HepG2 (cell line): ENCODE measurements around the gene ATP6V0E1.

Experiments used
- EZH2 ChIP-seq: conservative IDR thresholded peaks from 2 replicates; pipeline ENCODE4 v1.6.1; 2012; ENCODE audit warnings: mild to moderate bottlenecking, low read depth, low read length, moderate library complexity
- FOSL2 ChIP-seq: sonication (generic); formaldehyde crosslinking; IDR thresholded peaks from 2 replicates; pipeline ENCODE4 v1.4.0; 2020; ENCODE audit warnings: missing genetic modification reagents
- HNRNPLL ChIP-seq: fragments of 200-400 bp; formaldehyde crosslinking; IDR thresholded peaks from 2 replicates; pipeline ENCODE4 v1.6.1; 2017; ENCODE audit warnings: mild to moderate bottlenecking, low read depth, low read length; ENCODE audit not compliant: poor library complexity, severe bottlenecking
- MXI1 ChIP-seq: IDR thresholded peaks from 3 replicates; pipeline ENCODE4 v1.6.1; 2012; ENCODE audit warnings: low read depth, low read length, inconsistent platforms, borderline replicate concordance
- POLR2A ChIP-seq, 2 experiments: IDR thresholded peaks; 2 replicates each; pipeline ENCODE4 v1.6.1; 2011; ENCODE audit warnings: low read depth in 2 of 2, low read length in 2 of 2, mild to moderate bottlenecking in 1 of 2, moderate library complexity in 1 of 2; ENCODE audit not compliant: insufficient read depth in 1 of 2
- ZNF776 ChIP-seq: sonication (generic); formaldehyde crosslinking; IDR thresholded peaks from 2 replicates; pipeline ENCODE4 v1.4.0; 2020; ENCODE audit warnings: mild to moderate bottlenecking, missing genetic modification reagents
- TF ChIP-seq, protein P1 (sequence below): sonication (generic); formaldehyde crosslinking; IDR thresholded peaks from 2 replicates; pipeline ENCODE4 v1.5.0; 2020; ENCODE audit warnings: mild to moderate bottlenecking, missing genetic modification reagents, moderate library complexity

DNA sequence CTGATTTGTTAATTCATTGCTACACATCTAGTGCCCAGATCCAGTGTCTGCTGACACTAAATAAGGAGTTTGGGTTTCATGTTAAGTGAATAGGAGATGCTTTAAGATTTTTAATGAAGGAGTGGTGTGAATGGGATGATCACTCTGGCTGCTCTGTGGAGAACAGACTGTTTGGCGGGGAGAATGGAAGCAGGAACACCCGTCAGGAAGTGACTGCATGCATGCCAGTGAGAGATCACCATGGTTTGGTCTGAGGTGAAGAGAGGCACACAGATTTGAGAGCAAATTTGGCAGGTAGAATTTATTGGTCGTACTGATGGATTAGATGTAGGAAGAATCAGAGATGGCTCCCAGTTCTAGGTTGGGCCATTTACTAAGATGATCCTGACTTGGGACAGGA lies 19.8 kb downstream of the ATP6V0E1 start:
- TF ChIP-seq HNRNPLL (no peak), POLR2A (IDR thresholded peaks at IDR 0.05; ENCODE audit: insufficient read depth in 1 of 2, low read depth in 2 of 2, low read length in 2 of 2) (no peak), EZH2 (no peak), FOSL2 (CRISPR knock-in tag) (no peak), ZNF776 (CRISPR knock-in tag) (no peak), MXI1 (no peak)
- TF ChIP-seq, protein P1, sequence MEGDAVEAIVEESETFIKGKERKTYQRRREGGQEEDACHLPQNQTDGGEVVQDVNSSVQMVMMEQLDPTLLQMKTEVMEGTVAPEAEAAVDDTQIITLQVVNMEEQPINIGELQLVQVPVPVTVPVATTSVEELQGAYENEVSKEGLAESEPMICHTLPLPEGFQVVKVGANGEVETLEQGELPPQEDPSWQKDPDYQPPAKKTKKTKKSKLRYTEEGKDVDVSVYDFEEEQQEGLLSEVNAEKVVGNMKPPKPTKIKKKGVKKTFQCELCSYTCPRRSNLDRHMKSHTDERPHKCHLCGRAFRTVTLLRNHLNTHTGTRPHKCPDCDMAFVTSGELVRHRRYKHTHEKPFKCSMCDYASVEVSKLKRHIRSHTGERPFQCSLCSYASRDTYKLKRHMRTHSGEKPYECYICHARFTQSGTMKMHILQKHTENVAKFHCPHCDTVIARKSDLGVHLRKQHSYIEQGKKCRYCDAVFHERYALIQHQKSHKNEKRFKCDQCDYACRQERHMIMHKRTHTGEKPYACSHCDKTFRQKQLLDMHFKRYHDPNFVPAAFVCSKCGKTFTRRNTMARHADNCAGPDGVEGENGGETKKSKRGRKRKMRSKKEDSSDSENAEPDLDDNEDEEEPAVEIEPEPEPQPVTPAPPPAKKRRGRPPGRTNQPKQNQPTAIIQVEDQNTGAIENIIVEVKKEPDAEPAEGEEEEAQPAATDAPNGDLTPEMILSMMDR (CRISPR knock-in tag): no peak
